ENCODE measurements around the gene RNF135. TPM values are rescaled to one million over a fixed set of nuclear protein-coding genes. Genes with fewer than 3 reads are reported as not detected.
"Not testable (repeated sequence)": the region's sequence is repeated elsewhere in the genome, so short reads cannot be mapped to it uniquely, and the experiment has no call there.

Gene RNF135
- total RNA-seq, 1 donor from 2014 or later: 5.6 TPM

DNA sequence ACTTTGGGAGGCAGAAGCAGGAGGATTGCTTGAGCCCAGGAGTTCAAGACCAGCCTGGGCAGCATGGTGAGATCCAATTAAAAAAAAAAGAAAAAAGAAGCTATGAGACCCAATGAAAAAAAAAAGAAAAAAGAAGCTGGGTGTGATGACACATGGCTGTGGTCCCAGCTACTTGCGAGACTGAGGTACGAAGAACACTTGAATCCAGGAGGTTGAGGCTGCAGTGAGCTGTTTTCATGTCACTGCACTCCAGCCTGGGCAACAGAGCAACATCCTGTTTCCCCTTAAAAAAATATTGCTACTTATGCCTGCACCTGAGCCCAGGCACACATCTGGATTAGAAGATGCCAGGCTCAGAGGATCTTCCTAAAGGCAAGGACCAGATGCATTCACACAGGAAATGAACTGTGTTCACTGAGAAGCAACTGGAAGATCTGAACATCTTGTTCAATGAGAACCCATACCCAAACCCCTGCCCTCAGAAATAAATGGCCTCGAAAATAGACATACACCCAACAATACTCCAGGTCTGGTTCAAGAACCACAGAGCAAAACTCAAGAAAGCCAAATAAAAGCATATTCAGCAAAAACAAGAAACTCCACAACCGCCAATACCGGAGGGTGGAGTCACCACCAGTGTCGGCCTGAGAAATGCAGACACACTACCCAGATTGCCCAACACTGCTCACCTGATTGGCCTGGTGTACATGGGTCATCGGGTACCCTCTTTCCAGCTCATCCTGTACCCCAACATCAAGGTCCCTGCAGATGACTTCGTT lies 4.4 kb downstream of the RNF135 start:
- no peak overlapping the region for H3K4me3 Mint-ChIP-seq (ENCODE audit: unreplicated experiment)
- peaks cover 3% of the 10 kb centered on the region for H3K9me3 Mint-ChIP-seq (ENCODE audit: unreplicated experiment)
- Histone ChIP-seq H3K9me3 (ENCODE audit: insufficient read depth, low read depth, low read length) (no peaks in the 10 kb centered on the region), H3K4me2 (ENCODE audit: low read length) (no peak overlapping the region), H3K9ac (ENCODE audit: low read length) (no peak overlapping the region), H3K27me3 (ENCODE audit: insufficient read depth, low read length) (no peaks in the 10 kb centered on the region), H3K36me3 (ENCODE audit: insufficient read depth, low read length) (no peaks in the 10 kb centered on the region), H3K4me1 (ENCODE audit: insufficient read depth, low read length) (peaks cover 5% of the 10 kb centered on the region), H3K27ac (ENCODE audit: low read depth, low read length) (no peak overlapping the region), H4K20me1 (ENCODE audit: insufficient read depth, low read length) (no peaks in the 10 kb centered on the region), H3K4me3 (ENCODE audit: insufficient read depth, low read depth, low read length) (no peak overlapping the region), H2AFZ (ENCODE audit: low read depth, low read length) (no peak overlapping the region), H3K79me2 (ENCODE audit: insufficient read depth, low read length) (peaks cover 20% of the 10 kb centered on the region)
- no peak for TF ChIP-seq EZH2 (IDR thresholded peaks at IDR 0.05; ENCODE audit: insufficient read depth, low read length)
- TF ChIP-seq, protein P1, sequence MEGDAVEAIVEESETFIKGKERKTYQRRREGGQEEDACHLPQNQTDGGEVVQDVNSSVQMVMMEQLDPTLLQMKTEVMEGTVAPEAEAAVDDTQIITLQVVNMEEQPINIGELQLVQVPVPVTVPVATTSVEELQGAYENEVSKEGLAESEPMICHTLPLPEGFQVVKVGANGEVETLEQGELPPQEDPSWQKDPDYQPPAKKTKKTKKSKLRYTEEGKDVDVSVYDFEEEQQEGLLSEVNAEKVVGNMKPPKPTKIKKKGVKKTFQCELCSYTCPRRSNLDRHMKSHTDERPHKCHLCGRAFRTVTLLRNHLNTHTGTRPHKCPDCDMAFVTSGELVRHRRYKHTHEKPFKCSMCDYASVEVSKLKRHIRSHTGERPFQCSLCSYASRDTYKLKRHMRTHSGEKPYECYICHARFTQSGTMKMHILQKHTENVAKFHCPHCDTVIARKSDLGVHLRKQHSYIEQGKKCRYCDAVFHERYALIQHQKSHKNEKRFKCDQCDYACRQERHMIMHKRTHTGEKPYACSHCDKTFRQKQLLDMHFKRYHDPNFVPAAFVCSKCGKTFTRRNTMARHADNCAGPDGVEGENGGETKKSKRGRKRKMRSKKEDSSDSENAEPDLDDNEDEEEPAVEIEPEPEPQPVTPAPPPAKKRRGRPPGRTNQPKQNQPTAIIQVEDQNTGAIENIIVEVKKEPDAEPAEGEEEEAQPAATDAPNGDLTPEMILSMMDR (IDR thresholded peaks at IDR 0.05; ENCODE audit: insufficient read depth, low read depth, low read length): no peak
- no peak overlapping the region for H3K27ac Mint-ChIP-seq (ENCODE audit: unreplicated experiment)
- peaks cover 8% of the 10 kb centered on the region for H3K36me3 Mint-ChIP-seq (ENCODE audit: low read depth, unreplicated experiment)
- H3K27me3 Mint-ChIP-seq (ENCODE audit: low read depth, unreplicated experiment): no peaks in the 10 kb centered on the region
- FAIRE-seq: no peak
- no peaks in the 10 kb centered on the region for H3K4me1 Mint-ChIP-seq (ENCODE audit: low read depth, unreplicated experiment)
- DNase-seq (ENCODE audit: low read depth): no peak

DNA sequence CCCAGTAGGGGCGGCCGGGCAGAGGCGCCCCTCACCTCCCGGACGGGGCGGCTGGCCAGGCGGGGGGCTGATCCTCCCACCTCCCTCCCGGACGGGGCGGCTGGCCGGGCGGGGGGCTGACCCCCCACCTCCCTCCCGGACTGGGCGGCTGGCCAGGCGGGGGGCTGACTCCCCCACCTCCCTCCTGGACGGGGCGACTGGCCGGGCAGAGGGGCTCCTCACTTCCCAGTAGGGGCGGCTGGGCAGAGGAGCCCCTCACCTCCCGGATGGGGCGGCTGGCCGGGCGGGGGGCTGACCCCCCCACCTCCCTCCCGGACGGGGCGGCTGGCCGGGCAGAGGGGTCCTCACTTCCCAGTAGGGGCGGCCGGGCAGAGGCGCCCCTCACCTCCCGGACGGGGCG lies 9.1 kb downstream of the RNF135 start:
- not testable (repeated sequence) for FAIRE-seq

DNA sequence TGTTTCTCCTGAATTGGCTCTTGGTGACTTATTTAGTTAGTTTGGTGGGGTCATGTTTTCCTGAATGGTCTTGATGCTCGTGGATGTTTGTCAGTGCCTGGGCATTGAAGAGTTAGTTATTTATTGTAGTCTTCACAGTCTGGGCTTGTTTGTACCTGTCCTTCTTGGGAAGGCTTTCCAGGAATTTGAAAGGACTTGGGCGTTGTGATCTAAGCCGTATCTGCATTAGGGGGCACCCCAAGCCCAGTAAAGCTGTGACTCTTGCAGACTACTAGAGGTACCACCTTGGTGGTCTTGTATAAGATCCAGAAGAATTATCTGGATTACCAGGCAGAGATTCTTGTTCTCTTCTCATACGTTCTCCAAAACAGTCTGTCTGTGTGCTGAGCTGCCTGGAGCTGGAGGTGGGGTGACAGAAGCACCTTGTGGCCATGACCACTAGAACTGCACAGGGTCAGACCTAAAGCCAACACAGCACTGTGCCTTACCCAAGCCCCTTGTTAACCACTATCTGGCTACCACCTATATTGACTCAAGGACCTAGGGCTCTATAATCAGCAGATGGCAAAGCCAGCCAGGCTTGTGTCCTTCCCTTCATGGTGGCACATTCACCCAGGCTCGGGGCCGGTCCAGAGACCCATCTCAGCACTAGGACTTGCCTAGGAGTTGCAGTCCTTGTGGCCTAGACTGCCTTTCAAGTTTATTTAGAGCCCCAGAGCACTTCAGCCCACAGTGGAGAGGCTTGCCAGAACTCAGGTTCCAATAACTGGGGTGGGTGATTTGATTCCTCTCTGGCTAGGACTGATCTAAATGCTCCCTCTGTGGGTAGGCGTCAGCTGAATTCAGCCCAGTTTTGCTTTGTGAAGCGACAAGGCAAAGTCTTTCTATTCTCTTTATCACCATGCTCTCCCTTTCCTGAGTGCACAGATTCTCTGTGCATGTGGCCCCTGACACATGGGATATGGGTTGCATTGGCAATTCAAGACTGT lies 11.0 kb downstream of the RNF135 start:
- no peak for DNase-seq (ENCODE audit: low read depth)
- no peak overlapping the region for H2AFZ ChIP-seq (ENCODE audit: low read depth, low read length)
- Mint-ChIP-seq H3K4me3 (ENCODE audit: unreplicated experiment) (no peak overlapping the region), H3K27ac (ENCODE audit: unreplicated experiment) (no peak overlapping the region), H3K4me1 (ENCODE audit: low read depth, unreplicated experiment) (no peaks in the 10 kb centered on the region), H3K36me3 (ENCODE audit: low read depth, unreplicated experiment) (peaks cover 18% of the 10 kb centered on the region), H3K27me3 (ENCODE audit: low read depth, unreplicated experiment) (no peaks in the 10 kb centered on the region), H3K9me3 (ENCODE audit: unreplicated experiment) (peaks cover 7% of the 10 kb centered on the region)
- no peaks in the 10 kb centered on the region for H3K36me3 ChIP-seq (ENCODE audit: insufficient read depth, low read length)
- H3K4me1 ChIP-seq (ENCODE audit: insufficient read depth, low read length): no peaks in the 10 kb centered on the region
- no peaks in the 10 kb centered on the region for H3K79me2 ChIP-seq (ENCODE audit: insufficient read depth, low read length)
- H4K20me1 ChIP-seq (ENCODE audit: insufficient read depth, low read length): no peaks in the 10 kb centered on the region
- H3K9me3 ChIP-seq (ENCODE audit: insufficient read depth, low read depth, low read length): no peaks in the 10 kb centered on the region
- TF ChIP-seq, protein P1 (IDR thresholded peaks at IDR 0.05; ENCODE audit: insufficient read depth, low read depth, low read length): no peak
- no peak for TF ChIP-seq EZH2 (IDR thresholded peaks at IDR 0.05; ENCODE audit: insufficient read depth, low read length)
- H3K27ac ChIP-seq (ENCODE audit: low read depth, low read length): no peak overlapping the region
- no peak for FAIRE-seq
- no peak overlapping the region for H3K4me3 ChIP-seq (ENCODE audit: insufficient read depth, low read depth, low read length)
- no peak overlapping the region for H3K9ac ChIP-seq (ENCODE audit: low read length)
- no peaks in the 10 kb centered on the region for H3K27me3 ChIP-seq (ENCODE audit: insufficient read depth, low read length)
- H3K4me2 ChIP-seq (ENCODE audit: low read length): no peak overlapping the region

More for the DNA sequence above, 9.1 kb downstream of the RNF135 start:
- H3K36me3 ChIP-seq (ENCODE audit: insufficient read depth, low read length); DNase-seq (ENCODE audit: low read depth); H3K27ac ChIP-seq (ENCODE audit: low read depth, low read length); H3K4me3 ChIP-seq (ENCODE audit: insufficient read depth, low read depth, low read length); H3K4me1 ChIP-seq (ENCODE audit: insufficient read depth, low read length); H3K27me3 ChIP-seq (ENCODE audit: insufficient read depth, low read length); H3K79me2 ChIP-seq (ENCODE audit: insufficient read depth, low read length); H3K9me3 Mint-ChIP-seq (ENCODE audit: unreplicated experiment); H3K9ac ChIP-seq (ENCODE audit: low read length); H3K4me1 Mint-ChIP-seq (ENCODE audit: low read depth, unreplicated experiment); H3K4me2 ChIP-seq (ENCODE audit: low read length); H3K9me3 ChIP-seq (ENCODE audit: insufficient read depth, low read depth, low read length); H3K27ac Mint-ChIP-seq (ENCODE audit: unreplicated experiment); H2AFZ ChIP-seq (ENCODE audit: low read depth, low read length); H3K4me3 Mint-ChIP-seq (ENCODE audit: unreplicated experiment); H4K20me1 ChIP-seq (ENCODE audit: insufficient read depth, low read length); H3K27me3 Mint-ChIP-seq (ENCODE audit: low read depth, unreplicated experiment): not testable (repeated sequence)
- H3K36me3 Mint-ChIP-seq (ENCODE audit: low read depth, unreplicated experiment): peaks cover 11% of the 10 kb centered on the region
